Mucosa of rectum (tissue), 2 donors: ENCODE measurements around the gene IQCF5.
"Not testable (repeated sequence)": the region's sequence is repeated elsewhere in the genome, so short reads cannot be mapped to it uniquely, and the experiment has no call there.

Source experiments
- H3K27ac ChIP-seq, 2 donors: one replicate each; pipeline ENCODE4 v1.7.0; 2013; ENCODE audit warnings: inconsistent platforms in 2 of 2, low read depth in 2 of 2, low read length in 2 of 2
- H3K27me3 ChIP-seq, 2 donors: one replicate each; pipeline ENCODE4 v1.7.0; 2013; ENCODE audit warnings: low read length in 2 of 2; ENCODE audit not compliant: control insufficient read depth in 2 of 2, insufficient read depth in 2 of 2
- H3K36me3 ChIP-seq, 2 donors: one replicate each; pipeline ENCODE4 v1.7.0; 2013; ENCODE audit warnings: low read length in 2 of 2; ENCODE audit not compliant: control insufficient read depth in 2 of 2, insufficient read depth in 2 of 2
- H3K4me1 ChIP-seq, 2 donors: one replicate each; pipeline ENCODE4 v1.7.0; 2013; ENCODE audit warnings: low read length in 2 of 2, mild to moderate bottlenecking in 1 of 2; ENCODE audit not compliant: control insufficient read depth in 2 of 2, insufficient read depth in 2 of 2
- H3K4me3 ChIP-seq, 2 donors: one replicate each; pipeline ENCODE4 v1.7.0; 2013; ENCODE audit warnings: low read length in 2 of 2
- H3K9ac ChIP-seq, 2 donors: one replicate each; pipeline ENCODE4 v1.7.0; 2013; ENCODE audit warnings: low read length in 2 of 2, low read depth in 1 of 2, mild to moderate bottlenecking in 1 of 2
- H3K9me3 ChIP-seq, 2 donors: one replicate each; pipeline ENCODE4 v1.7.0; 2013; ENCODE audit warnings: low read length in 2 of 2; ENCODE audit not compliant: control insufficient read depth in 2 of 2
- donor health status: healthy.
- donor health status: Normal muscosa, but diverticular disease.

Gene IQCF5

DNA sequence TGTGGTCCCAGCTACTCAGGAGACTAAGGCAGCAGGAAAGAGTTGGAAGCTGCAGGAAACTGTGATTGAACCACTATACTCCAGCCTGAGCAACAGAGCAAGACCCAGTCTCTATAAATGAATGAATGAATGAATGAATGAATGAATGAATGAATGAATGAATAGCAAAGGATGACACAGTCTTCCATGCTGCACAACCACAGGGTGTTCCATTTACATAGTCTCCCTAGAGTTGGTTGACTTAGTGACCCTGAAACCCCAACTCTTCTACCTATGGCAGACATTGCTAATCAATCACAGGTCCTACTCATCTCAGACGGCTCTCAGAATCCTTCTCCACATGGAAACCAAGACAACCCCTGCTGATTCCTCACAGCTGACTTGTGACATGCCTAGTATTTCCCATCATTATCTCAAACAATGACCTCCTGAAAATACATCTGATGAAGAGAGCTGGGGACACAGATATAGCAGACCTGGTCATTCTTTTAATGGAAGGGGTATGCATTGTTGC, 2.1 kb downstream of the IQCF5 start:
- Histone ChIP-seq H3K4me1 (no peaks in the 10 kb centered on the region), H3K27ac (no peak overlapping the region), H3K27me3 (no peaks in the 10 kb centered on the region), H3K36me3 (no peaks in the 10 kb centered on the region), H3K9ac (no peak overlapping the region), H3K4me3 (no peak overlapping the region), H3K9me3 (no peaks in the 10 kb centered on the region)

DNA sequence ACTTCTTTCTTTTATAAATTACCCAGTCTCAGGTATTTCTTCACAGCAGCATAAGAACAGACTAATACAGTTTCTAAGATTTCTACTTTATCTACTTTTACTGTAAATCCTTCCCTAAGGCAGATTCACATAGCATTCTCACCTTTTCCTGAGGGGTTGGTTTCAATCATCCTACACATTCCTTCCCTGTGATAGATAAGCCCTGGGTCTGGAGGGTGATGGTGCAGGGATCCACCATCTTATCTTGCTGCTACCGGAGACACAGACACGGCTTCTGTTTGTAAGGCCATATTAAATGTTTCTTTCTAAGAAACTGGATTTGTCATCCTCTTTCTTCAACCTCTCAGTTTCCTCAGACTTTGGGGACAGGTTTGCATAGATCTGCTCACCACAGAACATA, 6.1 kb downstream of the IQCF5 start:
- no peak overlapping the region for H3K27ac ChIP-seq
- no peaks in the 10 kb centered on the region for H3K4me1 ChIP-seq
- H3K27me3 ChIP-seq, result peaks cover 0 to 2% of the 10 kb centered on the region in 2 donors
- H3K9me3 ChIP-seq, result no peaks in the 10 kb centered on the region
- no peak overlapping the region for H3K4me3 ChIP-seq
- no peaks in the 10 kb centered on the region for H3K36me3 ChIP-seq
- H3K9ac ChIP-seq, result no peak overlapping the region

DNA sequence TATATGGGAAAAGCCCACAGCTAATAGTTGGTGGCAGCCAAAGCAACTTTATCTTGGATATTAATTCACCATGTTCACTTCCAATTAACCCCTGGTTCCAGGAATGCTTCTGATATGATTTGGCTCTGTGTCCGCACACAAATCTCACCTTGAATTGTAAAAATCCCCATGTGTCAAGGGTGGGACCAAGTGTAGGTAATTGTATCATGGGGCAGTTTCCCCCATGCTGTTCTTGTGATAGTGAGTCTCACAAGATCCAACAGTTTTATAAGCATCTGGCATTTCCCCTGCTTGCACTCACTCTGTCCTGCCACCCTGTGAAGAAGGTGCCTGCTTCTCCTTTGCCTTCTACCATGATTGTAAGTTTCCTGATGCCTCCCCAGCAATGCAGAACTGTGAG, 6.5 kb downstream of the IQCF5 start:
- H3K9me3 ChIP-seq, H3K4me1 ChIP-seq, H3K27ac ChIP-seq, H3K9ac ChIP-seq, H3K36me3 ChIP-seq, H3K27me3 ChIP-seq, H3K4me3 ChIP-seq: not testable (repeated sequence)

DNA sequence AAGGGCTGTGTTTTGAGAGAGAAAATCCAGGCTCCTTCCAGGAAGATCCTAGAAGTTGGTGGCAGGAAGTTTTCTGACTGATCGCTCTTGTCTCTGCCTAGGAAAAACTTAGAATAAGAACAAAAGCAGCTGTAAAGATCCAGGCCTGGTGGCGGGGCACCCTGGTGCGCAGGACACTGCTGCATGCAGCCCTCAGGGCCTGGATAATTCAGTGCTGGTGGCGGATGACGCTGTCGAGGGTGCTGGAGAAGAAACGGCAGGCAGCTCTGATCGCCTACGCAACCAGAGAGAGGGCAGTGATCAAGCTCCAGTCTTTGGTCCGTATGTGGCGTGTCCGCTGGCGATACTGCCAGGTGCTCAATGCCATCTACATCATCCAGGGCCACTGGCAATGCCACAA, 12.5 kb downstream of the IQCF5 start:
- Histone ChIP-seq H3K4me3 (no peak overlapping the region), H3K27ac (no peak overlapping the region), H3K36me3 (no peaks in the 10 kb centered on the region), H3K27me3 (peaks cover 0 to 2% of the 10 kb centered on the region in 2 donors), H3K4me1 (no peaks in the 10 kb centered on the region), H3K9ac (no peak overlapping the region), H3K9me3 (no peaks in the 10 kb centered on the region)

DNA sequence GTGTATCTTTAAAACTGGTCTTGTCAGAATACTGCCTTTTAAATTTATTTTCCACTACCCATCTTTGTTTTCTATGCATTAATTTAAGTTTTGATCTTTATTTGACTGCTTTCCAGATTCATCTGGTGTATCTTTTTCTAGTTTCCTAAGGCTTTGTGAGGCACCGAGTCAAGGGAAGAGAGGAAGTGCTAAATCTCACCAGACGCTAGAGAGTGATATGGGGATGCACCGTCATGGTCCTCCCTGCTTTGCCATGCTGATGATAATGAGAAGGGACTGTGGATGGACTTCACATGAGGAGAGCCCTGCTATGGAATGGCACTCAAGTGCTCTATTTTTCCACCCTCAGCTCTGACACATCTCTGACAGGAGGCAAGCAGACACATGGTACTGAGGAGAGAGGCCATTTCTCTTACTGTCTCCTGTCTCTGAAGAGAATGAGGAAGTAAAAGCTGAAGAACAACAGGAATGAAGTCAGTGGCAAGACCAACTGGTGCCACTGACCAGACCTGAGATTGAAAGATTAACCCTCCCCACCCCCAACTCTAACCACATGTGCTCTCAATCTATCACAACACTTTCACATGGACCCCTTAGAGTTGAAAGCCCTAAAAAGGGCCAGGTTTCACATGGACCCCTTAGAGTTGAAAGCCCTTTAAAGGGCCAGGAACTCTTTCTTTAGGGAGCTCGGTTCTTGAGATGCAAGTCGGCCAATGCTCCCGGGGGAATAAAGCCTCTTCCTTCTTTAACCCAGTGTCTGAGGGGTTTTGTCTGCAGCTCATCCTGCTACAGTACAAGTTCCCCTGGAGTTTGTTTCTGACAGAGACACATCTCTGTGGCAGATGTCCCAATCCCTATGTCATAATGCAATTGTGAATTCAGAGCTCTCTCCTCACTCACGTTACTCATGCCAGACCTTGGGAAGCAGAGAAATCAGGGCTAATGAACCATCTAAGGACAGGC, 14.4 kb downstream of the IQCF5 start, which contains the start of gene IQCF2:
Gene IQCF2 (plus strand): TSS at position 913 of the 963 bp plus-strand sequence. CDS start 52 bp downstream, outside the sequence.
- H3K27ac ChIP-seq, result no peak within 1 kb of the TSS
- no peaks in the 10 kb centered on the region for H3K36me3 ChIP-seq
- peaks cover 0 to 2% of the 10 kb centered on the region in 2 donors for H3K27me3 ChIP-seq
- H3K4me1 ChIP-seq, result no peaks in the 10 kb centered on the region
- no peaks in the 10 kb centered on the region for H3K9me3 ChIP-seq
- no peak within 1 kb of the TSS for H3K9ac ChIP-seq
- H3K4me3 ChIP-seq, result no peak within 1 kb of the TSS

DNA sequence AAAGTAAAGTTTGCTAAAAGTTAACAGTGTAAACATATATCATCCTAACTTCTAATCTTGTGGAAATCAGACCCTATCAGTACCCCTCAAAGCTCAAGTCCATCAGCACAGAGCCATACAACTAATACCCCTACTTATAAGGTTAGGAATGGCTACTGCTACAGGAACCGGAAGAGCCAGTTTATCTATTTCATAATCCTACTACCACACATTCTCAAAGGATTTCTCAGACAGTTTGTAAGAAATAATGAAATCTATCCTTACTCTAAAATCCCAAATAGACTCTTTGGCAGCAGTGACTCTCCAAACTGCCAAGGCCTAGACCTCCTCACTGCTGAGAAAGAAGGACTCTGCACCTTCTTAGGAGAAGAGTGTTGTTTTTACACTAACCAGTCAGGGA, 20.0 kb downstream of the IQCF5 start:
- H3K27me3 ChIP-seq, H3K4me1 ChIP-seq, H3K4me3 ChIP-seq, H3K36me3 ChIP-seq, H3K9me3 ChIP-seq, H3K9ac ChIP-seq, H3K27ac ChIP-seq: not testable (repeated sequence)

DNA sequence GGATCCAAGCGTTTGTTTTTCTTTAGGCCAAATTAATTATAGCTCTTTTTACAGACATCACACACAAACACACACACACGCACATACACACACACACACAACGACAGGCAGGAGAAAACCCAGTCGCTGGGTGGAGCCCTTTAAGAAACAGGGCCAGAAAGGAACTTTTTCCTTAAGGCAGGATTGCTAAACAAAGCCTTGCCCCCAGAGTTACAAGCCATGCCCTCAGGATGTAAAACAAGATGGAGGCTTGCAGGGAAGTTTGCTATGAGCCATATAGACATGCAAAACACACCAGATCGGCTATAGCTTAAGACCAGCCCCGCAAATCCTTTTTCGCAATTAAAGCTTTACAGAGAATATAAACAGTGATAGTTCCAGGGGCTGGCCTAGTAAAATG, 30.3 kb downstream of the IQCF5 start:
- H3K4me3 ChIP-seq, result no peak overlapping the region
- no peaks in the 10 kb centered on the region for H3K9me3 ChIP-seq
- H3K4me1 ChIP-seq, result no peaks in the 10 kb centered on the region
- H3K27me3 ChIP-seq, result no peaks in the 10 kb centered on the region
- no peak overlapping the region for H3K9ac ChIP-seq
- no peak overlapping the region for H3K27ac ChIP-seq
- no peaks in the 10 kb centered on the region for H3K36me3 ChIP-seq

DNA sequence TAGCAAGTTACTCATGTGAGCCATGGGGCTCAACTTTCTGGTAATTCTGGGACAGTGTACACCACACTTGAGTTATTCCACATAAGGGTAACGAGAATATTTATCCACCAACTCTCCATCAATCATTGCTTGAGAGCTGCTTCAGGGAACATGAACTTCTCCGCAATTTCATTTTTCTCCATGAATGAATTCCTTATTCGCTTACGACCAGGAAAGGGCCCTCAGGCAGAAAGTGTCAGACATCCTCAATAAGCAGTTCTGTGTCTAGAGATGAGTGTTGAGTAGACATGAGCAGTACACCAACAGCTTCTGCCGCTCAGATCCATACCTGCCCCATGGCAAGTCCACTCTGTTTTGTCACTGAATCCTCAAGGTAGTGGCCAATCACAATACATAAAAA, 38.8 kb downstream of the IQCF5 start:
- Histone ChIP-seq H3K36me3 (no peaks in the 10 kb centered on the region), H3K27ac (no peak overlapping the region), H3K27me3 (peaks cover 0 to 3% of the 10 kb centered on the region in 2 donors), H3K4me1 (no peaks in the 10 kb centered on the region), H3K4me3 (no peak overlapping the region), H3K9me3 (no peaks in the 10 kb centered on the region), H3K9ac (no peak overlapping the region)

DNA sequence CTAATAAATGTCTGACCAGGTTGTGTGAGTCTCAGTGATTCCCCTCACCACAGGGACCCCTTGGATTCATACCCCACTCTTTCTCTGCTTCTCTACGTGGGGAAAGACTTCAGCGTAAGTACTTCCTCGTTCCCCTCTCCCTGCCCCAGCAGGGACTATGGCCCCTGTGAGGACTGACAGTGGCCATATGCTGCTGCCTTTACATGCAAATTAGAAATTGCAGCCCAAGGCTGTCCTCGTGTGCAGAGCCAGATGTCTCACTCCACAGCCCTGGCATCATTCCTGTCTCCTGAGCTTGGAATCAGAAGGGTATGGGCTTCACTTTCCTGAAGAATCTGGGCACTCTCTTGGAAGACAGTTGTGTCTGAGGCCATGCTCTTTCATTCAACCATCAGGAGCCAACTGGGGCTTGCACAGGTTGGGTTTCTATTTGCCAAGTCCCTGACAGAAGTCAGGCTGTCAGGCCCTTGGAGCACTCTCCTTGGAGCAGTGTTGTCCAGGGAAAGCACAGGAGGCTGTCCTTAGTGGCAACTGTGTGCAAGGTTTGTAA, 44.5 kb downstream of the IQCF5 start:
- Histone ChIP-seq H3K9me3 (no peaks in the 10 kb centered on the region), H3K27ac (no peak overlapping the region), H3K4me1 (no peaks in the 10 kb centered on the region), H3K36me3 (no peaks in the 10 kb centered on the region), H3K9ac (no peak overlapping the region), H3K4me3 (no peak overlapping the region), H3K27me3 (peaks cover 0 to 6% of the 10 kb centered on the region in 2 donors)

DNA sequence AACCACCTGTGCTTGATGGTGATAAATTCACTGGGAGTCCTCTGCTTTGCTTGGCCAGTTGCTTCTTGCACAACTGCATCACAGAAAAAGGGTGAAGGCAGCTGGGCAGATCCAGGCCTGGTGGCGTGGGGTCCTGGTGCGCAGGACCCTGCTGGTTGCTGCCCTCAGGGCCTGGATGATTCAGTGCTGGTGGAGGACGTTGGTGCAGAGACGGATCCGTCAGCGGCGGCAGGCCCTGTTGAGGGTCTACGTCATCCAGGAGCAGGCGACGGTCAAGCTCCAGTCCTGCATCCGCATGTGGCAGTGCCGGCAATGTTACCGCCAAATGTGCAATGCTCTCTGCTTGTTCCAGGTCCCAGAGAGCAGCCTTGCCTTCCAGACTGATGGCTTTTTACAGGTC, 45.1 kb downstream of the IQCF5 start:
- no peak overlapping the region for H3K4me3 ChIP-seq
- no peak overlapping the region for H3K27ac ChIP-seq

More for the DNA sequence above, 45.1 kb downstream of the IQCF5 start:
- H3K36me3 ChIP-seq, result no peaks in the 10 kb centered on the region
- H3K27me3 ChIP-seq, result peaks cover 0 to 6% of the 10 kb centered on the region in 2 donors
- no peaks in the 10 kb centered on the region for H3K4me1 ChIP-seq
- H3K9ac ChIP-seq, result no peak overlapping the region
- H3K9me3 ChIP-seq, result no peaks in the 10 kb centered on the region
